NOMO-1 treated with DMSO at 0.1 percent for 48 hours (cell line): ENCODE results near the gene UROC1.

Experiments
- DNase-seq: peaks from one replicate; lab custom pipeline; 2025; ENCODE audit not compliant: unreplicated experiment; lab: John Stamatoyannopoulos, UW

UROC1 gene

GRCh38 chr3:126517986-126518778 is 609 bp upstream of the UROC1 start:
- DNase-seq, result no peak

- no peak for DNase-seq
These were observed 660 bp downstream of the UROC1 start for GRCh38 chr3:126516936-126517290.

GRCh38 chr3:126516152-126516935 is 1.2 kb downstream of the UROC1 start:
- DNase-seq, result no peak

GRCh38 chr3:126515066-126515706 is 2.4 kb downstream of the UROC1 start:
- DNase-seq, result no peak

GRCh38 chr3:126514161-126514560 is 3.4 kb downstream of the UROC1 start:
- no peak for DNase-seq

- DNase-seq, result no peak
These were observed 4.5 kb downstream of the UROC1 start for GRCh38 chr3:126512916-126513650.

- no peak for DNase-seq
These were observed 5.5 kb downstream of the UROC1 start for GRCh38 chr3:126512026-126512425.

GRCh38 chr3:126511291-126511690 is 6.3 kb downstream of the UROC1 start:
- DNase-seq, result no peak

- DNase-seq, result no peak
These were observed 7.2 kb downstream of the UROC1 start for GRCh38 chr3:126510308-126510910.

GRCh38 chr3:126509597-126510307 is 7.8 kb downstream of the UROC1 start:
- DNase-seq, result no peak

GRCh38 chr3:126508564-126508964 is 9.0 kb downstream of the UROC1 start:
- no peak for DNase-seq

GRCh38 chr3:126507886-126508285 is 9.7 kb downstream of the UROC1 start:
- no peak for DNase-seq

- DNase-seq, result no peak
These were observed 13.9 kb downstream of the UROC1 start for GRCh38 chr3:126503701-126504100.

- no peak for DNase-seq
These were observed 14.9 kb downstream of the UROC1 start for GRCh38 chr3:126502656-126503055.

- no peak for DNase-seq
These were observed 15.8 kb downstream of the UROC1 start for GRCh38 chr3:126501736-126502135.

- no peak for DNase-seq
These were observed 16.5 kb downstream of the UROC1 start for GRCh38 chr3:126501054-126501453.

- no peak for DNase-seq
These were observed 17.6 kb downstream of the UROC1 start for GRCh38 chr3:126500016-126500415.

- no peak for DNase-seq
These were observed 18.2 kb downstream of the UROC1 start for GRCh38 chr3:126499401-126499800.

- no peak for DNase-seq
These were observed 18.6 kb downstream of the UROC1 start for GRCh38 chr3:126498929-126499328.

- DNase-seq, result no peak
These were observed 19.1 kb downstream of the UROC1 start for GRCh38 chr3:126498461-126498860.
